ENCODE data around the gene PRIMA1. TPM values are rescaled to one million over a fixed set of nuclear protein-coding genes. Genes with fewer than 3 reads are reported as not detected.

The PRIMA1 gene
- total and polyA plus RNA-seq, 4 donors = 0.22 to 0.78 (median 0.53) TPM

DNA sequence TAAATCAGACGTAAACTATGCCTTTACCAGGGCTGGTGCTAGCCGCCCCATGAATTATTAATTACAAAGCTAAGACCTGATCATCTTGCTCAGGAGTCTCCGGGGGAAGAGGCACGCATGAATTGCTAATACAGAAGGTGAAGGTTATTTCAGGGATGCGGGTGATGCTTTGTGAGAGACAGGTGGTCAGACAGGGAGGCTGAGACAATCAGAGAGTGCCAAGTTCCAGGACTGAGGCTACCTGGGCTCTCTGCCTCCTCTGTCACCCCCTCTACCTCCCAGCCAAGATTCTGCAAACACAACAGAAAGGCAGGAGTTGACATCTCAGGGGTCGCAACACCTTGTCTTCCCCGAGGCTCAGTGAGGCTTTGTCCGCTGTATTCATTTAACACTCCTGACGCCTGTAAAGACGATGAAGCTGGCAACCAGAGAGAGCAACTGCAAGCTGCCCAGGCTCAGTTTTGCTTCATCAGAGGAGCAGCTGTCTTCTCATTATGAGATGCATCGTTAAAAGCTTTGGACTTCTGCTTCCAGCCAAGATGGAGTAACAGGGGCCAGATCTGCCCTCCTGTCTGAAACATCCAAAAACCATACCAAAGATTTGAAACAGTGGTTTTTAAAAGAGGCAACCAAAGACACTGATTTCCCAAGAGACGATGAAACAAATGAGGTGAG is 46.6 kb downstream of the PRIMA1 start:
- no peak for ATAC-seq (ENCODE audit: insufficient read depth, low FRiP score)

DNA sequence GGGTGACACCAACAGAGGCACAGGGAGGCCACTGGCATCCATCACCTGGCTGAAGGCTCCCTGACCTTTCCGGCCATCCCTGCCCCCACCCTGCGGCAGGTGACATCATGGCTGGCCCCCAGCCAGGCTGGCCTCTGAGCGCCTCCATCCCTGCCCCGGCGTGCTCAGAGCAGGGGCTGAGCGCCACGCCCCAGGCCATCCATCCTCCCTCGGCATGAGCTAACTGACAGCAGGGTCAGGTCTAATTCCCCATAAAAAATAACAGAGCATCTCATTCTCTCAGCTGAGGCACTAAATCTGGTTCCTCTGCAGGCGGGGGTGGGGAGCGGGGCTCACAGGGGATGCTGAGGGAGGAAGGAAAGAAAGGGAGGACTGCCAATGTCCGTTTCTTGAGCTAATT is 50.7 kb downstream of the PRIMA1 start:
- no peak overlapping the region for H3K27ac ChIP-seq (ENCODE audit: low read depth in 1 of 2, low read length in 1 of 2)
- H3K4me3 ChIP-seq = no peak overlapping the region
- TF ChIP-seq, protein P1, sequence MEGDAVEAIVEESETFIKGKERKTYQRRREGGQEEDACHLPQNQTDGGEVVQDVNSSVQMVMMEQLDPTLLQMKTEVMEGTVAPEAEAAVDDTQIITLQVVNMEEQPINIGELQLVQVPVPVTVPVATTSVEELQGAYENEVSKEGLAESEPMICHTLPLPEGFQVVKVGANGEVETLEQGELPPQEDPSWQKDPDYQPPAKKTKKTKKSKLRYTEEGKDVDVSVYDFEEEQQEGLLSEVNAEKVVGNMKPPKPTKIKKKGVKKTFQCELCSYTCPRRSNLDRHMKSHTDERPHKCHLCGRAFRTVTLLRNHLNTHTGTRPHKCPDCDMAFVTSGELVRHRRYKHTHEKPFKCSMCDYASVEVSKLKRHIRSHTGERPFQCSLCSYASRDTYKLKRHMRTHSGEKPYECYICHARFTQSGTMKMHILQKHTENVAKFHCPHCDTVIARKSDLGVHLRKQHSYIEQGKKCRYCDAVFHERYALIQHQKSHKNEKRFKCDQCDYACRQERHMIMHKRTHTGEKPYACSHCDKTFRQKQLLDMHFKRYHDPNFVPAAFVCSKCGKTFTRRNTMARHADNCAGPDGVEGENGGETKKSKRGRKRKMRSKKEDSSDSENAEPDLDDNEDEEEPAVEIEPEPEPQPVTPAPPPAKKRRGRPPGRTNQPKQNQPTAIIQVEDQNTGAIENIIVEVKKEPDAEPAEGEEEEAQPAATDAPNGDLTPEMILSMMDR (IDR thresholded peaks at IDR 0.05; ENCODE audit: control extremely low read depth, extremely low read depth) = no peak
- H3K9me3 ChIP-seq (ENCODE audit: control insufficient read depth in 4 of 4, insufficient read depth in 3 of 4, low read length in 3 of 4) = no peaks in the 10 kb centered on the region
- peaks cover 0 to 15% (median 0%) of the 10 kb centered on the region in 5 donors for H3K4me1 ChIP-seq (ENCODE audit: control insufficient read depth in 5 of 5, insufficient read depth in 5 of 5, low read length in 5 of 5)
- H3K9ac ChIP-seq (ENCODE audit: insufficient read depth in 1 of 2, low read length in 2 of 2) = no peak overlapping the region
- ATAC-seq (ENCODE audit: insufficient read depth, low FRiP score) (no peak), DNase-seq (no peak)
- H3K27me3 ChIP-seq (ENCODE audit: control insufficient read depth in 3 of 3, insufficient read depth in 3 of 3, low read length in 2 of 3) = peaks cover 0 to 3% (median 0%) of the 10 kb centered on the region in 3 donors
- 67 to 78% methylated on average over 11 of the region's 11 CpGs for WGBS, 2 donors
- H3K36me3 ChIP-seq (ENCODE audit: control insufficient read depth in 4 of 4, insufficient read depth in 4 of 4, low read length in 4 of 4) = no peaks in the 10 kb centered on the region

More for the DNA sequence above, 46.6 kb downstream of the PRIMA1 start:
- Histone ChIP-seq H3K27ac (ENCODE audit: low read depth in 1 of 2, low read length in 1 of 2) (peak overlapping the region in 1 of 2 donors; percentile 88), H3K9me3 (ENCODE audit: control insufficient read depth in 4 of 4, insufficient read depth in 3 of 4, low read length in 3 of 4) (no peaks in the 10 kb centered on the region), H3K4me1 (ENCODE audit: control insufficient read depth in 5 of 5, insufficient read depth in 5 of 5, low read length in 5 of 5) (peaks cover 0 to 15% (median 0%) of the 10 kb centered on the region in 5 donors), H3K27me3 (ENCODE audit: control insufficient read depth in 3 of 3, insufficient read depth in 3 of 3, low read length in 2 of 3) (peaks cover 0 to 3% (median 0%) of the 10 kb centered on the region in 3 donors), H3K9ac (ENCODE audit: insufficient read depth in 1 of 2, low read length in 2 of 2) (no peak overlapping the region), H3K36me3 (ENCODE audit: control insufficient read depth in 4 of 4, insufficient read depth in 4 of 4, low read length in 4 of 4) (no peaks in the 10 kb centered on the region), H3K4me3 (no peak overlapping the region)
- TF ChIP-seq, protein P1 (IDR thresholded peaks at IDR 0.05; ENCODE audit: control extremely low read depth, extremely low read depth) = no peak
- peak in 1 of 3 donors; percentile 18 for DNase-seq
- 85 to 86% methylated on average over 12 of the region's 12 CpGs for WGBS, 2 donors

DNA sequence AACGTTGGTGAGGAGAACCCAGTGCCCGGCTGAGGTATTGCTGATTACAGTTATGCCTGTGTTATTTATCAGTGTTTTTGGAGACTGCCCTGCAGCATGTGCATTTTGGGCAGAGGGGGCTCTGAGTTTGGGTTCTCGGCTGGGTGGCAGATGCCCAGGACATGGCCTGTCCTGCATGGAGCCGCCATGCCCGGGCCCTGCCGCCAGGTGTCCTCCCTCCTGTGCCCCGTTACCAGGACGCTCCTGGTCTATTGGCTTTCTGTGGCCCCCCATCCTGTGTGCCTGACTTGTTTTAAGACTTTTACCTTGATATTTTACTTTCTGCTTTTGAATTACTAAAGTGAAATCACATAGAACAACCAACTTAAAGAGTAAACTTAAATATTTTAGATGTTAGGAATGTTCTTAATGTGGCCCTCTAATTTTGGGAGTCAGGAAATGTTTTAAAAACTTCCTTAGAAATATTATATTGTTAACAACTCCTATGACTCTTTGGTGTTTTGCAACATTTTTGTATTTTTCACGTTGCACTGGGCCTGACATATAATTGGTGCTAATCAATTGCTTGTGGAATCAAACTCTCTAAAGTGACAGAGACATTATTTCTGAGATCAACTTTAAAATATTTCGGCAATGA is 51.8 kb downstream of the PRIMA1 start:
- ATAC-seq (ENCODE audit: insufficient read depth, low FRiP score) = no peak
- no peak overlapping the region for H3K4me3 ChIP-seq
- no peaks in the 10 kb centered on the region for H3K9me3 ChIP-seq (ENCODE audit: control insufficient read depth in 4 of 4, insufficient read depth in 3 of 4, low read length in 3 of 4)
- TF ChIP-seq, protein P1 (IDR thresholded peaks at IDR 0.05; ENCODE audit: control extremely low read depth, extremely low read depth) = no peak
- H3K36me3 ChIP-seq (ENCODE audit: control insufficient read depth in 4 of 4, insufficient read depth in 4 of 4, low read length in 4 of 4) = no peaks in the 10 kb centered on the region
- peaks cover 0 to 3% (median 0%) of the 10 kb centered on the region in 3 donors for H3K27me3 ChIP-seq (ENCODE audit: control insufficient read depth in 3 of 3, insufficient read depth in 3 of 3, low read length in 2 of 3)
- DNase-seq = no peak
- WGBS, 2 donors = 79 to 86% methylated on average over 10 of the region's 10 CpGs
- peaks cover 0 to 7% (median 0%) of the 10 kb centered on the region in 5 donors for H3K4me1 ChIP-seq (ENCODE audit: control insufficient read depth in 5 of 5, insufficient read depth in 5 of 5, low read length in 5 of 5)
- H3K27ac ChIP-seq (ENCODE audit: low read depth in 1 of 2, low read length in 1 of 2) = no peak overlapping the region
- H3K9ac ChIP-seq (ENCODE audit: insufficient read depth in 1 of 2, low read length in 2 of 2) = no peak overlapping the region

Data from lung (tissue), 12 donors.